Stimulated activated CD8-positive, alpha-beta memory T cell treated with anti-CD3 and anti-CD28 coated beads, Interleukin-15, amount 100 ng/mL, for 48 hours (primary cell): Measurements from ENCODE around the gene ATP5F1D.
A peak's percentile ranks its signal among the peaks of the same experiment; 100 is the strongest.

Experiments
- DNase-seq, 2 donors: peaks; one replicate each; pipeline ENCODE4 v3.0.0-alpha.2; 2020; ENCODE audit warnings: low read depth in 2 of 2

The ATP5F1D gene

DNA sequence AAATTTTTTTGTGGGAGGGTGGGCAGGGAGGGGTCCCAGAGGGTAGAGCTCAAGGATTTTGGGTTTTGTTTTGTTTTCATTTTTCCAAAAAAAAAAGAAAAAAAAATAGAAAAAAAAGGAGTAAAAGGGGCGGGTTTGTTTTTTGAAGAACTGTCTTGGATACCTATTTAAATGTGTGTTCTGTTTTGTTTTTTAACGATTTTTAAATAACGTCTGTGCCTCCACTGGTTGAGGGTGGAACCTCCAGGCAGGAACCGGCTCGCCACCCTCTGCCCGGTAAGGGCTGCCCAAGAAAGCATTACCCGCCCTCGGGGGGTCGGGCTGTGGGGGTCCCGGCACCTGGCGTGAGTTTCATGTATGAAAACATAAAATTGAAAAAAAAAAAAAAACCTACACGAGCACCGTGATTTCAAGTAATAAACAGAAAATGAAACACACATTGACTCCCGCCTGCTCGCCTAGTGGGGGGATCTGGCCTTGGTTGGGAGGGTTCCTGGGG lies 17.2 kb downstream of the ATP5F1D start:
- no peak for DNase-seq

DNA sequence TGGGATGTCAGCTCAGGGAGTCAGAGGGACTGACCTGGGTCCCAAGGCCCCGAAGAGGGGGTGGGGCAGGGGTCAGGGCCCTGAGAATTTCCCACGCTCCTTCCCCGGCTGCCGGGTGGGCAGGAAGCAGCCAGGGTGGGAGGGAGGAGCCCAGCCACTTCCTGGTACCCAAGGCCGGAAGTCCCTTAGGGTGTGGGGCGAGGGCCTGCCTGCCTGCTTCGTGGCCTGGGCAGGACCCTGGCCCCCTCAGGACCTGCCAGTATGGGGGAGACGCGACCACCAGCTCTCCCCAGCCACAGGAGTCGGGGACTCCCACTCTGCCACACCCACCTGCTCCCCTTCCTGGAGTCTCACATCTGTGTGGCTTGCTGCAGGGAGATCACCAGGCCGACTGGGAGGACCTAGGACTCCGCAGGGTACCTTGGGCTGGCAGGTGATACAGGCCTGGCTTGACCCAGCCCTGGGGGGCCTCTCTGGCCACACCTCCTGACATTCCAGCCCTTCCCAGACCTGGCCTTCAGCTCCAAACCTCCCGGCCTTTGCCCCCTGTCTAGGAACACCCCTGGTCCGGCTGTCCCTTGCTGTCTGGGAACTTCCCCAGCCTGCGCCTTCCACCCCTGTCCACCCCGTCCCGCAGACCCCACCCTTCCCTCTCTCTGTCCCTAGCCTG lies 17.8 kb downstream of the ATP5F1D start:
- peak; percentile 64 to 71 for DNase-seq

DNA sequence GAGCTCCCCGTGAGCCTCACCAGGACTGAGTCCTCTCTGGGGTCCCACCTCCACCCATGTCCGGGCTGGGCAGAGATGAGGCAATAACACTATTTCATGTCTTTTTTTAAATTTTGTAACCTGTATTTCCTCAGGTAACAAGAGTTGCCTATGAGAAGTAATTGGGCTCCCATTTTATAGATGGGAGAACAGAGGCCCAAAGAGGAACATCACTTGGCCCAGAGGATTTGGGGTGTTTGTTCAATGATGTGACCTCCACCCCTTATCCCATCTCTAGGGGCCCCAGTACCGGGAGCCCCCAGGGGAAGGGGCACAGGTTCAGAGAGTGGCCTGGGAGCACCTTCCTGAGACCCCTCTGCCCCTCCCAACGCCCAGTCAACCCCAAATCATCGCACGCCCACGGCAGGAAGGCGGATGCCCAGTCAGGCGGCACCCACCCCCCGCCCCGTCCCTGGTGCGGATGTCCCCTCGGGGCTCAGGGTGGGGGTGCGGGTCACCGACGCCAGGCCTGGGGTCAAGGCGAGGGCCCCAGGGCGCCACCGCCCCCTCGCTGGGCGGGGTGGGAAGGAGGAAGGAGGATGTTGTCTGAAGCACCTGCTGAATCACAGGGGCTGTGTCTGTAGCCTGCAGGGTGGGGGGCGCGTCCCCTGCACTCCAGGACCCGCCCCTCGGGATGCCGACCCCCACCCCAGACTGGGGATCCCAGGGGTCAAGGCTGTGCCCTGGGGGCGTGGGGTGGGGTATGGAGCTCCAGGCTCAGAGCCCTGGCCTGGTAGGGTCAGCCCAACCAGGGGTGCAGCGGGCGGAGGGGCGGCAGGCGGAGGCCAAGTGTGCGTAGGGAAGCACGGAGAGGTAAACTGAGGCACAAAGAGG lies 18.6 kb downstream of the ATP5F1D start:
- DNase-seq: no peak

DNA sequence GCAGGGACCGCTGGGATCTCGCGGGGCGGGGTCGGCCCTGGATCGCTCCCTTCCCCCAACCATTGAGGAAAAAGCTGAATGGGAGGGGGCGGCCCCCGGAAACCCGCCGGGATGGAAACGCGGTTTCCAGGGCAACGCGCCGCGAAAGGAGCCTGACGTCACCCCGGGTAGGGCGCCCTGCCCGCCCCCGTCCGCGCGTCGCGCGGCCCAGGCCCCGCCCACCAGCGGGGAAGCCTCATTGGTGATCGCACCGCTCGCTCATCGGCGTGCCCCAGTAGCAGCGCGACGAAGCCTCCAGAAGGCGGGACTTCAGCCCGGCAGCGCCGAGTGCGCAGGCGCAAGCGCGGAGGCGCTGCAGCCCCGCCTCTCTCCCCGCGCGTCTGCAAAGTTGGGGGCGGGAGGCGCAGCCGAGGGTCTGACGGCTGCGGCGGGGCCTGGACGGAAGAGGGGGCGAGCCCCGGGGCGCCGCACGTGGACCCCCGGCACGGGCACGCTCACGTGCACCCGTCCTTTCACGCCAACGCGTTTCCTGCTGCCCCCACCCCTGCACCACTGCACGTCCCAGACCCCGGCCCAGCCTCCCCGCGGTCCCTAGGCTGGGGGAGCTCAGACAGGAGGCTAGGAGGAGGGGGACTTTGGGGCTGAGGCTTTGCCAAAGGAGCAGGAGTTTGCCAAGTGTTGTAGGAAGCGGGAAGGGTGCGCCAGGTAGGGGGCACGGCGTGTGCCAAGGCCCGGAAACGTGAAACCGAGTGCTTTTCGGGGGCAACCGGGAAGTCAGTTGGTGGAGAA lies 19.4 kb downstream of the ATP5F1D start:
- DNase-seq: peak; percentile 97 to 98

DNA sequence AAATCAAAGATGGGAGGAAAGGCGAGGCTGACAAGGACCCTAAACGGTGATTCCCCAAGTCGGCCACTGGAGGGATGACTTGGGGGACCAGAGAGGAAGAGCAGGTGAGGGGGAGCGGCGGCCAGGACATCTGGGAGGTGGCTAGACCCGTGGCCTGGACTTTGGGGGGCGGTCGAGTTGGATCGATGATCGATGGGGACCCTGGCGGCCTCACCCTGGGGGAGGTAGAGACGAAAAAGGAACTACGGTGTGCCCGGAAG lies 19.9 kb downstream of the ATP5F1D start:
- DNase-seq: no peak

DNA sequence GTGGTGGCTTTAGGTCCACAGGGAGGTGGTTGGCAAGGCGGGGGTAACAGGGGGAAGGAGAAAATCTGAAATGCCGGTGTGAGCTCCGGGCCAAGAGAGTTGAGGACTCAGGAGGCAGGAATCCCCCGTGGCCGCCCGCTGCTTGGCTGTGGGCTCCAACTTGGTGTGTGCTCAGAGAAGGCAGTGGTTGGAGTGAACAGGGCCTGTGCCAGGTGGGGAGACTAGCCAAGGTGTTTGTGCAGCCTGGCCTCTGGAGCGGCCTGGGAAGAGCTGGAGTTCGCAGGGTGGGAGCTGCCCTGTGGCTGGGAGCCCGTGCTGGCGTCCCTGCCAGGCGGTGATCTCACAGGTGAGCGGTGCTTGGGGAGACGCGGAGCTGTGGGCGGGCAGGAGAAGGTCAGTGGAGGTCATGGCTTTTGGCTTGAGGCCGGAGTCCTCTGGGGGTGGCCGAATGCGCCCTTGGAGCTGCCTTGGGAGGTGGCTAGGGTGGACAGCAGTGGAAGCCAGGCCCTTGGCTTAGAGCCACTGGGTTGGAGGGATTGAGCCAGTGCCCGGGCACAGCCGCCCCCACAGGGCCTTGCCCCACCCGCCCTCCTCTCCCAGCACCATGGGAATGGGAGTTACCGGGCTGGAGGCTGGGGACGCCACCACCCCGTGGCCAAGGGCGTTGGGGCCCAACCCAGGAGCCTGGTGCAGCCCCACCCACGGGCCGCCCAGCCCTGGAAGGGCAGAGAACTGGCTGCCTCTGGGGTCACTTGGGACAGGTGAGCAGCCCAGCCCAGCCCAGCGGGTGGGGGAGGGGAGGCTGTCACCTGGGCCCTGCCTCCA lies 20.5 kb downstream of the ATP5F1D start:
- DNase-seq: no peak

DNA sequence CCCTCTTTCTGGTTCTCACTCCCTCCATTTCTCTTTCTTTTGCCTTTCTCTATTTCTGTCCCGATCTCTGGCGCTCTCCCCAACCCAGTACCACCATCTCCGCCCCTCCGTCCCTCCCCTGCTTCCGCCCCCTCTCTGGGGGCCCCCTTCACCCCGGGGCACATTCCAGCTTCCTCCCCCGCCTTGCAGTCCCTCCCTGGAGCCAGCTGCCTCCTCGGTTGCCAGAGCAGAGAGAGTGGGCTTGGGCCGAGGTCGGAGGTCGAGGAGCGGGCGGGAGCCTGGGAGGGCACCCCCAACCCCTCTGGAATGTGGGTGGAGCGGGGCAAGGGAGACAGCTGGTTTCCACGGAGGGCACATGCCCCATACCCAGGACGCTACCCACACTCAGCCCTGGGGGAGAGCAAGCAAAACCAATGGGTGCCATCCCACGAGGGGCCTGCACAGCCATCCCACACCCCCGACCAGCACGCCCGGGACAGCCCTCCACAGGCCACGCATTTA lies 21.1 kb downstream of the ATP5F1D start:
- DNase-seq: no peak

DNA sequence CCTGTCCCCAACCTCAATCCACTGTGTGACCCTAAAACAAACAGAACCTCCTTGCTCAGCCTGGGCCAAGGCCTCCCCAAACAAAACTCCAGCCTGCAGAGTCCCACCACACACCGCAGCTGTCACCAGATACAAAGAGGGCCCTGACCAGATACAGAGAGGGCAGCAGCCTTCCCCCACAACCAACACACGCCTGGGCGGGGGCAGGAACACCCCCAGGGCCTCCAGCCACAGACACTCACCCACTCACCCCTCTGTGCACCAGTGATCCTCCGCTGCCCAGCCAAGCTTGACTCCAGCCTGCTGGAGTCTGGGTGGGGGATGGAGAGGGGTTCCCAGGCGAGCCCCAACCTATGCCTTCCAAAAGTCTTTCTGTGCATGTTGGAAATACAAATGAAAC lies 21.6 kb downstream of the ATP5F1D start:
- DNase-seq: no peak

DNA sequence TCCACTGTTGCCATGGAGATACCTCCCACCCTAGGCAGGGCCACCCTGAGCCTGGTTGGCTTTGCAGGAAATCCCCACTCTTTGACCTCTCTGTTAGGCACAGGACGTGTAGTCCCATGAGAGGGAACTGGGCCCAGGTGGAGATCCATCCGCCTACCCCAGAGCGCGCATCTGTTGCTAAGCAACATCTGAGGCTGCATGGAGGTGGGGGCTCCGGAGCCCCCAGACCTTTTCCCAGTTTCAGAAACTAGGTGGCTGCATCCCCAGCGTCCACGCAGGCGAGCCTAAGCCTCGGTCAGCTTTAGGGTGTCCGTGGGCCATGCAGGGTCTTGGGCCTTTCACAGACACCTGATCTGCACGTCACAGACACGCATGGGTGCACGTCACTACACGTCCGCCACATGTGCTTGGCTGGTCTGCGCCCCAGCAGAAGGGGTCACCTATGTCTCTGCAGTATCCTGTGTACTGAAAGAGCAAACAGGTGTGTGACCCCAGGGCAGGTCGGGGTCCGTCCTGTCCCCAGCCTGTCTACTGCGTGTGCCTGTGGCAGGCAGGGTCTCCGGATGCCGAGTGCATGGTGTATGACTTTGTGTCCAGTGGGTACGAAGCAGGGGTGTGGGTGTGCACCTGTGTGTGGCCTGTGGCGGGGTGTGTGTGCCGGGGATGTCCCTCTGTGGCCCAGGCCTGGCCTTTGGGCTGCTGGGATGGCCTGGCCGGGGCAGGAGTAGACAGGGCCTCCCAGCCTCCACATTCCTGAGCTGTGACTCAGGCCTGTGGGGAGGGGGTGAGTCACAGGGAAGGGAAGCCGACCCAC lies 23.5 kb downstream of the ATP5F1D start:
- no peak for DNase-seq

DNA sequence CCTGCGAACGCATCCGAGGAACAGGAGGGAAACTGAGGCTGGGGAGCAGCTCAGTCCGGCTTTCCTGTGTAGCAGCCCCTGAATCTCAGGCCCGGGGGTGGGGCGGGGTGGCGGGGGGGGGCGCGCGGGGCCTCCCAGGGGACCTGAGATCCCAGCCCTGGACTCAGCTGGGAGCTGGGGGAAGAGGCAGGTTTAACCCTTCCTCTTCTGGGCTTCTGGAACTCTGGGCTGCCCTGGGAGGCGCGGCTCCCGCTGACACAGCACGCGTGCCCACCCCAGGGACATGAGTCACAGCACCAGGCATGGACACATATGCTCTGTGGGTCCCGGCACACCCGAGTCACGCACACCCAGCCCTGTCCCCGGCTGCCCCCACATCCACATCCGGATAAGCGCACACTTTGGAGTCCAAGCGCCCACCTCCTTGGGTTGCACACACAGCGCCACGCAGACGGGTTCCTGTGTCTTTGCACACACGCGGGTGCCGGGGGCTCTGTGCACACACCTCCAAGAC lies 24.1 kb downstream of the ATP5F1D start:
- DNase-seq: no peak

DNA sequence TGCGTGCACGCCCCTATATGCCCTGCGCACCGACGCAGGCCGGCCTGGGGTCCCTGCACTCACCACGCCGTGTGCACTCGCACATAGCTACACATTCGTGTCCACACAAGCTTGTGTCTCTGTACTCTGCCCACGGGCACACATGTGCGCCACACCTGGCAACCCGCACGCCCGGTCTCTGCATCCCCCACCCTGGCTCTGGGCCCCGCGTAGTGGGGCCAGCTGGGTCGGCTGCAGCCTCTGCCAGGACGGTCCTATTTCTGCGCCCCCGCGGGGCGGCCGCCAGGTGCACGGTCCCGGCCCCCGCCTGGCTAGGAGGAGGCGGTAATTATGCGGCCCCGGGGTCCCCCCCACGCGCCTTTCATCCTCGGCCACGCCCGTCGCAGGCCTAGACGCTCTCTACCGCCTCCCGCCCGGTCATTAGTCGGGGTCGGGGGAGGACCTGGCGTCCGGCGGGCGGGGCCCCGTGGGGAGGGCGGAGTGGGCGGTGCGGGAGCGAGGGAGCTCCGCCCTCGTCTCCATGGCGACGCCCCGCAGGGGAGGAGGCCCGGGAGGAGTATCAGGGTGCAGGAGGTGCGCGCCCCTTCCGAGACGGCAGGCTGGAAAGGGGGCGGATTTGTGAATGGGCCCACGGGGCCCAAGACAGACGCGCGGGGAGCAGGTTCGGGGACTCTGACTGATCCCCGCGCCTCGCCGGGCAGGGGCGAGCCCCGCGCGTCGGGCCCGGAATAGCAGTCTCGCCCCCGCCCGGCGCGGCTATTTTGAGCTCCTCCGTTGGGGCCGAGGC lies 24.8 kb downstream of the ATP5F1D start:
- DNase-seq: peak; percentile 76 to 83

DNA sequence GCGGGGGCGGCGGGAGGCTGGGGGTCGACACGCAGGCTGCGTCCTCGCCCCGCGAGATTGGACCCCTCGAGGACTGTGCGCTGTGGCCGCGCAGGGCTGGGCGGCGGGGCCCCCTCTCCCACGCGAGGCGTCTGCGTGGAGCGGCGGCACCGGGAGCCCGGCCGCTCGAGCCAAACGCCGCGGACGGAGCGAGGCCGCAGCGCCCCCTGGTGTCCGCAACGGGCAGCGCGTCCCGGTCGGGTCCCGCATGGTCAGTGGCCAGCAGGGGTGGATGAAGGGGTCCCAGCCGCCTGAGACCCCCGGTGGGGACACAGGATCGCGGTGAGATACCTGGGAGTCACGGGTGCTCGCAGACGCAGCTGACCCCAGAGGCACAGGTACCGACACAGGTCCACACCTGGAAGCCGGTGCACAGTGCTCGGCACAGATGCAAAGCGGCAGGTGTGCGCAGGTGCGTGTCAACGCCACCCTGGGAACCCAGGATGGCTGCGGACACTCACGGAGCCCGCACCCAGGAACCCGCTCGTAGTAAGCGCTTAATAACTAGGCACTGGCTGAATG lies 25.4 kb downstream of the ATP5F1D start:
- no peak for DNase-seq

DNA sequence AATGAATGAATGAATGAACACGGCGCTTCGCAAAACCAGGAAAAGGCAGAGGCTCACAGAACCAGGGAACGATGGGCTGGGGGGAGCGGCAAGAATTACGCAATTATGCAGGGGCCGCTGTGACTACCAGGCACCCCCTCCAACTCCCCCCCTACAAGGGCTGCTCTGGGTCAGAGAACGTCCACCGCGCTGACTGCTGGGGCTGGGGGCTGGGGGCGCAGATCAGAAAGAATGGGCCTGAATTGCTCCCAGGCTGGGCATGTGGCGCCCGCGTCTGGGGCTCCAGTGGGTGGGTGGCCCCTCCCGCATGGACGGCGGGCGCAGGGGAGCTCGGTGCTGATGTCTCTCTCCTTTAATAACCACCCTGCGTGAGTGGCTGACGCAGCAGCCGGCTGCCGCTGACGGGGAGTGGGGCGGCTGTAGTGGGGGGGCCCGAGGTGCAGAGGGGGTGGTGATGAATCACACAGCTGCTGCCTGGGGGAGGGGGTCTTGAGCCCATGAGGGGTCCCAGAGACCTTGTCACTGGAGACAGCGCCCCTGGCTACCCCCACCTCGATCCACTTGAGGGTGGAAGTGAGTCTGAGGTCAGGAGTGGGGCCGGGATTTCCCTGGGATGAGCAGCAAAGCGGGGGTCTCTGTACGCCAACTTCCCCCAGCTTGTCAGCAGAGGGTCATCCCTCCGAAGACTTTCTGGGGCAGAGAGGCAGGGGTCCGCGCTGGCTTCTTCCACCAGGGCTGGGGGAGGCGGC lies 26.1 kb downstream of the ATP5F1D start:
- DNase-seq: no peak

DNA sequence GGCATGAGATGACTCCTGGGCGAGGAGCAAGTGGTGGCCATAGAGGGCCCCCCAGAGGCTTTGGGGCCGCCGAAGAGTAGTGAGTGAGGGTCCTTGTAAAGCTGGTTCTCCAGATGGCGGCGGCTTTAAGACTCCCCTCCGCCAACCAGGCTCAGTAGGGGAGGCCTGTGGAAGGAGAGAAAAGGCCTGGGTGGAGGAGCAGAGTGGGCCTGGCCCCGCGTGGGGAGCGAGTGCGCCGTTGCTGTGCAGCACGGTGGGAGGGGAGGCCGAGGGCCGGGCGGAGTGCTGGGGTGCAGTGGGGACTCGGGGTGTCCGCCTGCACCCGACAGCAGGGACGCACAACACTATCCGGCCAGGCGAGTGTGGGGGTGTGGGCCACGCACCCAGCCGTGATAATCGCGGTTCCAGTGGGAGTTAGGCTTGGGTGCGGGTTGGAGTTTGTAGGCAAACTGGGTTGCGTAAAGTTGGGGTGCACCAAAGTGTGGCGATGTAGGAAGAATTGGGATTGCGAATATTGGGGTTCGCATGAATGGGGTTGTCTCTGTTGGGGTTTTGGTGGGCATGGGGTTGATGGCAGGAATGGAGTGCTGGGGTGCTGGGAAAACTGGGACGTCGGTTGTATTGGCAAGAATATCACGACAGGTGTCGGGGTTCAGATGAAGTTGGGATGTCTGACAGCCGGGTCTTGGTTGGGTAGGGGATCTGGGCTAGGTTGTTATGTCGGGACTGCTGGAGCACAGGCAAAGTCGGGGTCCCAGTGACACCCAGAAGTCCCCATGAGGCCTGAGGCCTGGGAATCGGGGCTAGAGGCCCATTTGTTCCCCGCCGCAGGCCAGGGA lies 26.9 kb downstream of the ATP5F1D start:
- no peak for DNase-seq

DNA sequence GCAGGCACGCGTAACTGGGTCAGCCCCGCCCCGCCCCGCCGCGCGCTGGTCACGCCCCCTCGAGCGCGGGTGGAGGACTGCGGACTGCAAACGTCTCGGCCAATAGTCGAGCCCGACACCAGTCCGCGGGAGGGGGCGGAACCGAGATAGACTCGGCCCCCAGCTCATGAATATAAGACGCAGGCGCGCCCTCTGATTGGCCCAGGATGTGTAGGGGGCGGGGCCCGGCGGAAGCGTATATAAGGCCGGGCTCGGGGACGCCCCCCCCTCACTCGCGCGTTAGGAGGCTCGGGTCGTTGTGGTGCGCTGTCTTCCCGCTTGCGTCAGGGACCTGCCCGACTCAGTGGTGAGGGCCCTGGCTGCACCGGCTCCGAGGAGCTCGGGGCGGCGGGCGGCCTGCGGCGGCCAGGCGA lies 27.5 kb downstream of the ATP5F1D start, which contains the start of gene CIRBP:
Gene CIRBP, plus strand, starts transcription at position 268 of the 413 bp plus-strand sequence. CDS start 1,602 bp downstream, outside the sequence.
- DNase-seq: peak; percentile 99

DNA sequence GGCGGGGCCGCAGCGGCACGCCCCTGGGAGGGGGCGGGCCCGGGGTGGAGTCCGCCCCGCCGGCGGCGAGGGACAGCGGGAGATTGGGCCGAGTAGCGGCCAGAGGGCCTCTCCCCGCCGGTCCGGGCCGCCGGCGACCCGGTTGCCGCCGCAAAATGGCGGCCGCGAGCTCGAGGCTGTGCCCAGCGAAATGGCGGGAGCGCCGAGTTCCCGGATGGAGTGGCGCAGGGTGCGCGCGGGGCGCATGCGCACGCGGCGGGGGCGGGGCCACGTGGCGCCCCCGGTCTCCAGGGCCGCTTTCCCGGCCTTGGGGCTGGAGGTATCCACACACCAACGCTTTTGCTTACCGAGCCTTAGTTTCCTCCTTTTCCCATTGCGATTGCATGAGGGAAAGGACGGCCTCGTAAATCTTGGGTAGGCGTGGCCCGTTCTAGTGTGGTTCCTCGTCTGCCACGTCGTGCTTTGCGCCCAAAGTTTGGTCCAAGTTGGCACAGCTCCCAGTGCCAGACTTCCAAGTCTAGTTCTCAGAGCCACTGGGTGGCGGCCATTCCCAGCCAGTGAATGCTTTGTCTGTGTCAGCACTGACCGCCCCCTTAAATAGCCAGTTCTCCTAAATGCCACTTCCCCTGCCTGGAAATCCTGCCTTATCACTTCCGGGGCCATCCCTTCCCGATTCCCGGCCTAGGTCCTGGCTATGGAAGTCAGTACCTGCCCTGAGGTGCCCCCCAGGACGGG lies 28.1 kb downstream of the ATP5F1D start:
- peak; percentile 75 to 80 for DNase-seq
